Psoas muscle (tissue), 8 donors: Measurements from ENCODE around the gene HAO1. TPM values are rescaled to one million over a fixed set of nuclear protein-coding genes. Genes with fewer than 3 reads are reported as not detected.

ENCODE experiments used
- ATAC-seq, 4 donors: fragments of 200-7000 bp; cut with Tn5 transposase; one replicate each; pipeline ENCODE4 v1.9.1; 2020; ENCODE audit warnings: moderate library complexity in 3 of 4, mild to moderate bottlenecking in 2 of 4
- DNase-seq, 2 donors: peaks; one replicate each; pipeline ENCODE4 v3.0.0-alpha.2; 2020
- H3K27ac ChIP-seq: fragments of 200-600 bp; one replicate; pipeline ENCODE4 v1.8.0; 2022
- H3K27me3 ChIP-seq, 3 donors: fragments of 200-600 bp in 1 of 3; one replicate each; pipeline versions ENCODE4 v1.6.1 to v1.8.0; 2013 to 2022; ENCODE audit warnings: low read length in 2 of 3, mild to moderate bottlenecking in 2 of 3, moderate library complexity in 1 of 3; ENCODE audit not compliant: insufficient read depth in 3 of 3
- H3K36me3 ChIP-seq, 2 donors: fragments of 200-600 bp in 1 of 2; one replicate each; pipeline versions ENCODE4 v1.6.1 to v1.8.0; 2013 to 2022; ENCODE audit warnings: low read depth in 1 of 2, mild to moderate bottlenecking in 1 of 2, moderate library complexity in 1 of 2; ENCODE audit not compliant: insufficient read depth in 1 of 2
- H3K4me1 ChIP-seq: fragments of 200-600 bp; one replicate; pipeline ENCODE4 v1.8.0; 2022
- H3K4me3 ChIP-seq: fragments of 200-600 bp; one replicate; pipeline ENCODE4 v1.8.0; 2022; ENCODE audit warnings: mild to moderate bottlenecking
- H3K9me3 ChIP-seq: fragments of 200-600 bp; one replicate; pipeline ENCODE4 v1.8.0; 2022
- CTCF ChIP-seq: fragments of 200-600 bp; IDR thresholded peaks from one replicate; pipeline ENCODE4 v1.8.0; 2022; ENCODE audit warnings: antibody characterized with exemption
- WGBS, 3 donors: extraction: QIAGEN DNeasy Blood & Tissue Kit; methylation state at CpG; one replicate each; pipeline versions ENCODE4 v1.1.6 to v1.1.7; 2013; 5-methylcytosine and 5-hydroxymethylcytosine counted together
- intact Hi-C, 2 donors: fragments of 100-400 bp; cut with DNase I; formaldehyde crosslinking; loops; one replicate each; pipeline versions ENCODE4 v1.11.0 to v1.14.2; 2022
- polyA plus RNA-seq, 3 donors: library from polyadenylated mRNA; stranded (reverse); fragments of 200-250 nt; gene quantifications; one replicate each; pipeline ENCODE4 v1.2.3, GENCODE V29; 2013
- total RNA-seq, 4 donors: library from RNA; stranded (reverse); fragmentation: NEBNext Ultra II Directional in 2 of 4; extraction: Animal tissue kit (Norgen Biotek cat#: 25700) in 2 of 4; gene quantifications; one replicate each; pipeline versions ENCODE4 v1.2.1 to v1.2.4, GENCODE V29; 2021 to 2023
- donor health status: healthy with polysubstance abuse.
- donor health status: DM: no; HTN: no; CAD: no; lungs with moderate emphysema.
- donor health status: Bipolar disorder and iron deficiency.
- donor health status: healthy.
- donor health status: DM: yes; HTN: yes; CAD: no.
- donor health status: DM: no; HTN: no; CAD: no.
- donor health status: DM: no; HTN: no; CAD: no.
- donor health status: DM: yes; HTN: yes; CAD: no.

The HAO1 gene
- total and polyA plus RNA-seq, 7 donors: not detected

GRCh38 chr20:7850775-7851490 is 89.3 kb downstream of the HAO1 start:
- Histone ChIP-seq H3K4me1 (no peaks in the 10 kb centered on the region), H3K4me3 (no peak overlapping the region), H3K27ac (no peak overlapping the region), H3K9me3 (no peaks in the 10 kb centered on the region), H3K36me3 (no peaks in the 10 kb centered on the region), H3K27me3 (no peaks in the 10 kb centered on the region)
- ATAC-seq (no peak), DNase-seq (no peak)
- WGBS, 3 donors: 59 to 63% (median 63%) methylated on average over 7 of the region's 7 CpGs
- TF ChIP-seq CTCF: no peak
- intact Hi-C loops: no loop called here

GRCh38 chr20:7849675-7850074 is 90.6 kb downstream of the HAO1 start:
- Histone ChIP-seq H3K36me3 (no peaks in the 10 kb centered on the region), H3K27ac (no peak overlapping the region), H3K4me1 (no peaks in the 10 kb centered on the region), H3K9me3 (no peaks in the 10 kb centered on the region), H3K4me3 (no peak overlapping the region), H3K27me3 (no peaks in the 10 kb centered on the region)
- intact Hi-C loops: no loop called here
- no peak for TF ChIP-seq CTCF
- DNase-seq: no peak
- 97% methylated on average over 2 of the region's 2 CpGs for WGBS, 3 donors
- no peak for ATAC-seq

GRCh38 chr20:7848351-7848750 is 91.9 kb downstream of the HAO1 start:
- intact Hi-C loops: no loop called here
- no peak for TF ChIP-seq CTCF
- WGBS, 3 donors: 86 to 91% (median 87%) methylated on average over 2 of the region's 2 CpGs

GRCh38 chr20:7843613-7844012 is 96.6 kb downstream of the HAO1 start:
- no peak overlapping the region for H3K27ac ChIP-seq
- H3K4me1 ChIP-seq: no peaks in the 10 kb centered on the region
- no peaks in the 10 kb centered on the region for H3K9me3 ChIP-seq
- no peak for TF ChIP-seq CTCF
- intact Hi-C loops: loop anchor here in 1 of 2 donors (1.0 kb wide), 1 partner anchor 38 kb away; no protein-coding TSS in a partner anchor
- H3K27me3 ChIP-seq: no peaks in the 10 kb centered on the region
- no peak overlapping the region for H3K4me3 ChIP-seq
- peak; percentile 50 to 53 for DNase-seq
- ATAC-seq: no peak
- no peaks in the 10 kb centered on the region for H3K36me3 ChIP-seq

More at GRCh38 chr20:7848351-7848750, 91.9 kb downstream of the HAO1 start:
- Histone ChIP-seq H3K36me3 (no peaks in the 10 kb centered on the region), H3K27ac (no peak overlapping the region), H3K4me1 (no peaks in the 10 kb centered on the region), H3K27me3 (no peaks in the 10 kb centered on the region), H3K9me3 (no peaks in the 10 kb centered on the region), H3K4me3 (no peak overlapping the region)
- DNase-seq: no peak
- no peak for ATAC-seq

- intact Hi-C loops: no loop called here
- DNase-seq (peak; percentile 19 to 63), ATAC-seq (peak in 2 of 4 donors; percentile 54 to 55)
- no peaks in the 10 kb centered on the region for H3K9me3 ChIP-seq
- H3K4me1 ChIP-seq: no peaks in the 10 kb centered on the region
- H3K27ac ChIP-seq: no peak overlapping the region
- TF ChIP-seq CTCF: no peak
- H3K27me3 ChIP-seq: no peaks in the 10 kb centered on the region
- H3K36me3 ChIP-seq: no peaks in the 10 kb centered on the region
- whole genome bisulfite sequencing, 3 donors: 20 to 44% (median 31%) methylated on average over 2 of the region's 2 CpGs
- no peak overlapping the region for H3K4me3 ChIP-seq
These were observed 98.3 kb downstream of the HAO1 start for GRCh38 chr20:7841971-7842310.
